Uterus (tissue), 4 donors: Measurements from ENCODE around the gene C1orf94. TPM values are rescaled to one million over a fixed set of nuclear protein-coding genes. Genes with fewer than 3 reads are reported as not detected.

Source experiments
- DNase-seq, 2 donors: peaks; one replicate each; pipeline ENCODE4 v3.0.0-alpha.2; 2019 to 2020
- H3K27ac ChIP-seq, 2 donors: fragments of 200-600 bp; sonication (generic); 1 replicate in 1 of 2; 2 replicates in 1 of 2; pipeline ENCODE4 v1.5.1; 2016 to 2018
- H3K27me3 ChIP-seq, 2 donors: fragments of 200-600 bp; sonication (generic); one replicate each; pipeline ENCODE4 v1.5.1; 2018 to 2019; ENCODE audit warnings: control low read depth in 1 of 2
- H3K36me3 ChIP-seq, 2 donors: fragments of 200-600 bp; sonication (generic); one replicate each; pipeline ENCODE4 v1.5.1; 2019; ENCODE audit warnings: control low read depth in 1 of 2
- H3K4me1 ChIP-seq, 2 donors: fragments of 200-600 bp; sonication (generic); one replicate each; pipeline ENCODE4 v1.5.1; 2018 to 2019; ENCODE audit warnings: control low read depth in 1 of 2
- H3K4me3 ChIP-seq, 2 donors: fragments of 200-600 bp; sonication (generic); 1 replicate in 1 of 2; 2 replicates in 1 of 2; pipeline ENCODE4 v1.5.1; 2018 to 2019; ENCODE audit warnings: mild to moderate bottlenecking in 1 of 2
- H3K9me3 ChIP-seq, 2 donors: fragments of 200-600 bp; sonication (generic); one replicate each; pipeline ENCODE4 v1.5.1; 2019; ENCODE audit warnings: control low read depth in 1 of 2
- POLR2A ChIP-seq, 2 donors: fragments of 450-650 bp; IDR thresholded peaks; one replicate each; pipeline ENCODE4 v1.6.1; 2016; ENCODE audit warnings: antibody characterized with exemption in 2 of 2, mild to moderate bottlenecking in 1 of 2, moderate library complexity in 1 of 2
- intact Hi-C: fragments of 100-400 bp; cut with DNase I; formaldehyde crosslinking; loops from one replicate; pipeline ENCODE4 v1.15.1; 2023; ENCODE audit warnings: low total_unique reads
- total RNA-seq, 4 donors: library from RNA; depleted of rRNA in 3 of 4; stranded (reverse); fragments of >200 nt in 3 of 4; gene quantifications; one replicate each; pipeline versions ENCODE4 v1.1.0 to v1.2.4, GENCODE V29; 2014 to 2023
- TF ChIP-seq, protein P1 (sequence below), 4 experiments: fragments of 200-600 bp in 2 of 4; fragments of 450-650 bp in 2 of 4; sonication (generic) in 2 of 4; IDR thresholded peaks; one replicate each; pipeline ENCODE4 v1.5.1; 2016 to 2019; ENCODE audit warnings: antibody characterized with exemption in 4 of 4, mild to moderate bottlenecking in 2 of 4, moderate library complexity in 1 of 4
- donor health status: DM: yes; HTN: yes; CAD: no.

Gene C1orf94
- total RNA-seq, 4 donors from 2014 or later, result not detected

- H3K27ac ChIP-seq, result no peak overlapping the region
- no peaks in the 10 kb centered on the region for H3K27me3 ChIP-seq
- no peak for TF ChIP-seq POLR2A (IDR thresholded peaks at IDR 0.05)
- TF ChIP-seq, protein P1, sequence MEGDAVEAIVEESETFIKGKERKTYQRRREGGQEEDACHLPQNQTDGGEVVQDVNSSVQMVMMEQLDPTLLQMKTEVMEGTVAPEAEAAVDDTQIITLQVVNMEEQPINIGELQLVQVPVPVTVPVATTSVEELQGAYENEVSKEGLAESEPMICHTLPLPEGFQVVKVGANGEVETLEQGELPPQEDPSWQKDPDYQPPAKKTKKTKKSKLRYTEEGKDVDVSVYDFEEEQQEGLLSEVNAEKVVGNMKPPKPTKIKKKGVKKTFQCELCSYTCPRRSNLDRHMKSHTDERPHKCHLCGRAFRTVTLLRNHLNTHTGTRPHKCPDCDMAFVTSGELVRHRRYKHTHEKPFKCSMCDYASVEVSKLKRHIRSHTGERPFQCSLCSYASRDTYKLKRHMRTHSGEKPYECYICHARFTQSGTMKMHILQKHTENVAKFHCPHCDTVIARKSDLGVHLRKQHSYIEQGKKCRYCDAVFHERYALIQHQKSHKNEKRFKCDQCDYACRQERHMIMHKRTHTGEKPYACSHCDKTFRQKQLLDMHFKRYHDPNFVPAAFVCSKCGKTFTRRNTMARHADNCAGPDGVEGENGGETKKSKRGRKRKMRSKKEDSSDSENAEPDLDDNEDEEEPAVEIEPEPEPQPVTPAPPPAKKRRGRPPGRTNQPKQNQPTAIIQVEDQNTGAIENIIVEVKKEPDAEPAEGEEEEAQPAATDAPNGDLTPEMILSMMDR (IDR thresholded peaks at IDR 0.05), result no peak
- no peak overlapping the region for H3K4me3 ChIP-seq
- H3K4me1 ChIP-seq, result no peaks in the 10 kb centered on the region
- no peaks in the 10 kb centered on the region for H3K9me3 ChIP-seq
- no peak for DNase-seq
- H3K36me3 ChIP-seq, result no peaks in the 10 kb centered on the region
- intact Hi-C loops, result no loop called here
These were observed 12.3 kb downstream of the C1orf94 start for GRCh38 chr1:34188985-34189384.

GRCh38 chr1:34190692-34191091, 14.0 kb downstream of the C1orf94 start:
- Histone ChIP-seq H3K36me3 (no peaks in the 10 kb centered on the region), H3K4me3 (no peak overlapping the region), H3K9me3 (no peaks in the 10 kb centered on the region), H3K27ac (no peak overlapping the region), H3K4me1 (no peaks in the 10 kb centered on the region), H3K27me3 (no peaks in the 10 kb centered on the region)
- no peak for TF ChIP-seq POLR2A (IDR thresholded peaks at IDR 0.05)
- TF ChIP-seq, protein P1 (IDR thresholded peaks at IDR 0.05), result no peak
- intact Hi-C loops, result no loop called here
- DNase-seq, result no peak

GRCh38 chr1:34192621-34193020, 15.9 kb downstream of the C1orf94 start:
- Histone ChIP-seq H3K9me3 (no peaks in the 10 kb centered on the region), H3K27me3 (no peaks in the 10 kb centered on the region), H3K4me3 (no peak overlapping the region), H3K36me3 (no peaks in the 10 kb centered on the region), H3K27ac (no peak overlapping the region), H3K4me1 (no peaks in the 10 kb centered on the region)
- intact Hi-C loops, result no loop called here
- DNase-seq, result no peak
- TF ChIP-seq POLR2A (IDR thresholded peaks at IDR 0.05), result no peak
- TF ChIP-seq, protein P1 (IDR thresholded peaks at IDR 0.05), result no peak

- no peak overlapping the region for H3K27ac ChIP-seq
- TF ChIP-seq, protein P1 (IDR thresholded peaks at IDR 0.05), result no peak
- no peak for TF ChIP-seq POLR2A (IDR thresholded peaks at IDR 0.05)
- H3K36me3 ChIP-seq, result no peaks in the 10 kb centered on the region
- no peaks in the 10 kb centered on the region for H3K9me3 ChIP-seq
- intact Hi-C loops, result no loop called here
- DNase-seq, result no peak
- H3K27me3 ChIP-seq, result no peaks in the 10 kb centered on the region
- no peaks in the 10 kb centered on the region for H3K4me1 ChIP-seq
- H3K4me3 ChIP-seq, result no peak overlapping the region
These were observed 23.2 kb downstream of the C1orf94 start for GRCh38 chr1:34199927-34200326.

GRCh38 chr1:34212673-34213072, 36.0 kb downstream of the C1orf94 start:
- Histone ChIP-seq H3K27ac (no peak overlapping the region), H3K4me3 (no peak overlapping the region), H3K4me1 (no peaks in the 10 kb centered on the region), H3K27me3 (no peaks in the 10 kb centered on the region), H3K9me3 (no peaks in the 10 kb centered on the region), H3K36me3 (no peaks in the 10 kb centered on the region)
- DNase-seq, result no peak
- intact Hi-C loops, result no loop called here
- no peak for TF ChIP-seq POLR2A (IDR thresholded peaks at IDR 0.05)
- TF ChIP-seq, protein P1 (IDR thresholded peaks at IDR 0.05), result no peak
